ENCODE measurements around the gene CHMP2A.

DNA sequence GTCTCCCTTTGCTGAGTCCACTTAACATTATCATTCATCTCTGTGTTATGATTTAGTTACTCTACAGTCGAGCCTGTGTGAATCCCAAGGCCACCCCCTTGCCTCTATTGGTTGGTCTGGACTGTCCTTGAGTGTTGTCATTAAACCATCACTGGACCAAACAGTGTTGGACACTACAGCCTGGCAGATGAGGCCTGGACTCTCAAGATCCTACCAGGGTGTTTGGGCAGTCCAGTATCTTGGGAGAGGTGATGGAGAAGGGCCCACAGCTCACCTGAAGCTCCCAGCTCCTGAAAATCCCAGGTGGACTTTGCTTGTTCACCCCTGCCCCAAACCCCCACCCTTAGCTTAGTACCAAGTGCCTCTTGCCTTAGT is 3.8 kb downstream of the CHMP2A start:
- no peak for TF ChIP-seq EZH2 (IDR thresholded peaks at IDR 0.05; ENCODE audit: borderline replicate concordance, control insufficient read depth, low read depth, low read length)
- TF ChIP-seq ZNF384 (IDR thresholded peaks at IDR 0.05; ENCODE audit: borderline replicate concordance, low read depth, low read length): no peak
- TF ChIP-seq EGR1 (IDR thresholded peaks at IDR 0.05; ENCODE audit: borderline replicate concordance in 1 of 2, low read depth in 2 of 2, low read length in 2 of 2): no peak
- TF ChIP-seq, protein P1, sequence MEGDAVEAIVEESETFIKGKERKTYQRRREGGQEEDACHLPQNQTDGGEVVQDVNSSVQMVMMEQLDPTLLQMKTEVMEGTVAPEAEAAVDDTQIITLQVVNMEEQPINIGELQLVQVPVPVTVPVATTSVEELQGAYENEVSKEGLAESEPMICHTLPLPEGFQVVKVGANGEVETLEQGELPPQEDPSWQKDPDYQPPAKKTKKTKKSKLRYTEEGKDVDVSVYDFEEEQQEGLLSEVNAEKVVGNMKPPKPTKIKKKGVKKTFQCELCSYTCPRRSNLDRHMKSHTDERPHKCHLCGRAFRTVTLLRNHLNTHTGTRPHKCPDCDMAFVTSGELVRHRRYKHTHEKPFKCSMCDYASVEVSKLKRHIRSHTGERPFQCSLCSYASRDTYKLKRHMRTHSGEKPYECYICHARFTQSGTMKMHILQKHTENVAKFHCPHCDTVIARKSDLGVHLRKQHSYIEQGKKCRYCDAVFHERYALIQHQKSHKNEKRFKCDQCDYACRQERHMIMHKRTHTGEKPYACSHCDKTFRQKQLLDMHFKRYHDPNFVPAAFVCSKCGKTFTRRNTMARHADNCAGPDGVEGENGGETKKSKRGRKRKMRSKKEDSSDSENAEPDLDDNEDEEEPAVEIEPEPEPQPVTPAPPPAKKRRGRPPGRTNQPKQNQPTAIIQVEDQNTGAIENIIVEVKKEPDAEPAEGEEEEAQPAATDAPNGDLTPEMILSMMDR (IDR thresholded peaks at IDR 0.05 in 2 of 3, conservative IDR thresholded peaks at IDR 0.05 in 1 of 3; ENCODE audit: control insufficient read depth in 2 of 3, extremely low read depth in 1 of 3, insufficient read depth in 1 of 3, low read depth in 3 of 3, low read length in 3 of 3): no peak
- TF ChIP-seq POLR2A (IDR thresholded peaks at IDR 0.05; ENCODE audit: low read depth, low read length): peak; percentile 40; the same call in 1 of the 2 replicates
- TF ChIP-seq ZNF622 (IDR thresholded peaks at IDR 0.05): no peak
- TF ChIP-seq BHLHE40 (IDR thresholded peaks at IDR 0.05; ENCODE audit: borderline replicate concordance in 1 of 2, low read depth in 2 of 2, low read length in 1 of 2): no peak
- no peak for TF ChIP-seq KDM1A (IDR thresholded peaks at IDR 0.05; ENCODE audit: borderline replicate concordance)
- TF ChIP-seq CEBPB (IDR thresholded peaks at IDR 0.05; ENCODE audit: borderline replicate concordance in 1 of 2, low read depth in 2 of 2, low read length in 2 of 2): no peak
- TF ChIP-seq PML (IDR thresholded peaks at IDR 0.05; ENCODE audit: low read length): no peak
- no peak for TF ChIP-seq JUNB (IDR thresholded peaks at IDR 0.05)
- no peak for TF ChIP-seq NBN (IDR thresholded peaks at IDR 0.05)
- TF ChIP-seq EP300 (IDR thresholded peaks at IDR 0.05; ENCODE audit: borderline replicate concordance in 1 of 2, control insufficient read depth in 1 of 2, low read depth in 2 of 2, low read length in 2 of 2): no peak

Data from GM12878 (cell line).